GM10248 (cell line): ENCODE data around the gene KCNT2.
"Not testable (repeated sequence)": the region's sequence is repeated elsewhere in the genome, so short reads cannot be mapped to it uniquely, and the experiment has no call there.

ENCODE experiments used
- CTCF ChIA-PET: fragments of 300-600 bp; sonication (Branson Sonifier 250); formaldehyde crosslinking; extraction: SDS; loops from one replicate; lab custom pipeline; 2021; ENCODE audit warnings: antibody characterized with exemption; lab: Yijun Ruan, JAX
- POLR2A ChIA-PET: fragments of 350-650 bp; sonication (Branson Sonifier 250); formaldehyde crosslinking; extraction: SDS; loops from one replicate; lab custom pipeline; 2020; ENCODE audit warnings: antibody characterized with exemption; lab: Yijun Ruan, JAX
- DNase-seq: peaks from one replicate; pipeline ENCODE4 v3.0.0; 2012; ENCODE audit errors: extremely low spot score
- TF ChIP-seq, protein P1 (sequence below): IDR thresholded peaks from 2 replicates; pipeline ENCODE4 v1.5.1; 2012; ENCODE audit warnings: mild to moderate bottlenecking, low read depth; ENCODE audit errors: extremely low read depth, missing control alignments, control extremely low read depth

Gene KCNT2

DNA sequence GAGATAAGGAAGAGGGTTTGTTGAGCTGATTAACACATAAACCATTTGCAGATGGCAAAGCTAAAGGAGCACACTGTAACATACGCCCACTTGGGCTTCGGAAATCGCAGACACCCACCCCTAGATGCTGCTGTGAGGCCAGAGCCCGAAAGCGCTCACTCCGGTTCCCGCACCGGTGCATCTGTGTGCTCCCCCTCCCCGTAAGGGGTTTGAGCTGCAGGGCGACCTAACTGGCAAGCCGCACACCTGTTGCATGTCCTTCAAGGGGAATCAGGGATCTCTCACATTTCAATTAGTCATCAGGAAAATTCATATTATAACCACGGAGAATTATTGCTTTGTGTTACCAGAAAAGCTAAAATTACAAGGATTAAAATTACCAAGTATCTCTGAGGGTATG, 42.2 kb upstream of the KCNT2 start:
- DNase-seq, result no peak
- ChIA-PET CTCF (no interaction called here), POLR2A (no interaction called here)
- TF ChIP-seq, protein P1, sequence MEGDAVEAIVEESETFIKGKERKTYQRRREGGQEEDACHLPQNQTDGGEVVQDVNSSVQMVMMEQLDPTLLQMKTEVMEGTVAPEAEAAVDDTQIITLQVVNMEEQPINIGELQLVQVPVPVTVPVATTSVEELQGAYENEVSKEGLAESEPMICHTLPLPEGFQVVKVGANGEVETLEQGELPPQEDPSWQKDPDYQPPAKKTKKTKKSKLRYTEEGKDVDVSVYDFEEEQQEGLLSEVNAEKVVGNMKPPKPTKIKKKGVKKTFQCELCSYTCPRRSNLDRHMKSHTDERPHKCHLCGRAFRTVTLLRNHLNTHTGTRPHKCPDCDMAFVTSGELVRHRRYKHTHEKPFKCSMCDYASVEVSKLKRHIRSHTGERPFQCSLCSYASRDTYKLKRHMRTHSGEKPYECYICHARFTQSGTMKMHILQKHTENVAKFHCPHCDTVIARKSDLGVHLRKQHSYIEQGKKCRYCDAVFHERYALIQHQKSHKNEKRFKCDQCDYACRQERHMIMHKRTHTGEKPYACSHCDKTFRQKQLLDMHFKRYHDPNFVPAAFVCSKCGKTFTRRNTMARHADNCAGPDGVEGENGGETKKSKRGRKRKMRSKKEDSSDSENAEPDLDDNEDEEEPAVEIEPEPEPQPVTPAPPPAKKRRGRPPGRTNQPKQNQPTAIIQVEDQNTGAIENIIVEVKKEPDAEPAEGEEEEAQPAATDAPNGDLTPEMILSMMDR, result no peak

DNA sequence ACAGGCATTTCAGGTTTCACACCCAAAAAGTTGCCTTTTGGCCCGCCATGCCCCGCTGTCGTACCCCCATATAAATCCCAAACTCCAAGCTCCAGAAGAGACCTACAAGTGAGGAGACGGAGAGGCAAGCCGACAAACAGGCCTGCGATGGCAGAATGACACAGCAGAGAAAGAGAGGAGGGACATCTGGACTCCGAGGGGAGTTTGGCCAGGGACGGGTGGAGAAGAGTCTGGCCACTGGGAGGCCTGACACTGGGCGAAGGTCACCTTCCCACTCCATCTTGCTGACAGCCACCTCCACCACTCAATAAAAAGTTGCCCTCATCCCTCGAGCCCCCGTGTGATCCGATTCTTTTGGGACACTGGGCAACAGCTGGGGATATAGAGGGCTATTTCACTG, 41.8 kb upstream of the KCNT2 start:
- POLR2A ChIA-PET, result no interaction called here
- no peak for DNase-seq
- TF ChIP-seq, protein P1, result no peak
- CTCF ChIA-PET, result no interaction called here

DNA sequence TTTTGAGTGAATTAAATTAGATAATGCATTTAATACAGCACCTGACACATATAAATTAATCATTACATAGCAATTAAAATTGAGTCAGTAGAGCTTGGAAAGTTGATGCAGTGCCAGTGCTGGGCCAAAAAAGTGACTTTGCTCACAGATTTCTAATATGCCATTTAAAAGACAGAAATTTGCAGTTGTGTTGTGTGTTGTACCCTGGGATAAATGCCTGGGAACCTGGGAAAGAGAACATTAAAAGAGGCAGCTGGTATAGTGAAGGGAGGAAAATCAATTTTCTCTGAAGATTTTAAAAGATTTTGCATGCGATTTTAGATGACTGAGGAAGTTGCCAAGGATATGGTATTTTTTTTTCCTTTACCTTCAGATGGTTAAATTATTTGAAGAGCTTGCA, 32.7 kb upstream of the KCNT2 start:
- ChIA-PET POLR2A (no interaction called here), CTCF (interaction anchor here (1.4 kb wide), 1 partner anchor 20 kb away, joined by 5 read pairs; no protein-coding TSS in a partner anchor)
- TF ChIP-seq, protein P1, result no peak
- no peak for DNase-seq

DNA sequence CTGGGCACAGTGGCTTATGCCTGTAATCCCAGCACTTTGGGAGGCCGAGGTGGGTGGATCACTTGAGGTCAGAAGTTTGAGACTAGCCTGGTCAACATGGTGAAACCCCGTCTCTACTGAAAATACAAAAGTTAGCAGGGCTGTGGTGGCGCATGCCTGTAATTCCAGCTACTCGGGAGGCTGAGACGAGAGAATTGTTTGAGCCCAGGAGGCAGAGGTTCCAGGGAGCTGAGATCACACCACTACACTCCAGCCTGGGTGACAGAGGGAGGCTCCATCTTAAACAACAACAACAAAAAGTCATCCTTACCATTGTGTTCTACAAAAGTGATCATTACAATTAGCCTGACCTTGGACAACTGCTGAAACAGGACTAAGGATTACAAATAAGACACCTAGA, 31.1 kb upstream of the KCNT2 start:
- CTCF ChIA-PET, result not testable (repeated sequence)

DNA sequence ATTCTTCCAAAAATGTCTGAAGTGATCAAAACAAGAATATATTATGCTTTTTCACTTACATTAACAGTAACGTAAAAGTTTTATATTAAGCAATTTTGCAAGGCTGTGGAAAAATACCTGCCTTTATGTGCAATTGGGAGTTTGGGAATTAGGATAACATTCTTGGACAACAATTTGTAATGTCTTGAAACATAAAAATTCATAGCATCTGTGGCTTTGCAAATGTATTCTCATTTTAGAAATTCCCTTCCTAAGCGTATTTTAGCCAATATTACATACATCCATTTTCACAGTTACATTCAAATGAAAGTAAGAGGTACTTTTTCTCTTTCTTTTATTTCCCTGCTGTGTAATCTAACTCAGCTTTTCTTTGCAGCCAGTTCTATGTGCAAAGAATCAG, 30.2 kb upstream of the KCNT2 start:
- CTCF ChIA-PET, result interaction anchor here (1.6 kb wide), 1 partner anchor 11 kb away, joined by 4 read pairs; no protein-coding TSS in a partner anchor
- DNase-seq, result no peak
- TF ChIP-seq, protein P1, result no peak
- POLR2A ChIA-PET, result no interaction called here

More for the DNA sequence above, 31.1 kb upstream of the KCNT2 start:
- DNase-seq, POLR2A ChIA-PET: not testable (repeated sequence)

DNA sequence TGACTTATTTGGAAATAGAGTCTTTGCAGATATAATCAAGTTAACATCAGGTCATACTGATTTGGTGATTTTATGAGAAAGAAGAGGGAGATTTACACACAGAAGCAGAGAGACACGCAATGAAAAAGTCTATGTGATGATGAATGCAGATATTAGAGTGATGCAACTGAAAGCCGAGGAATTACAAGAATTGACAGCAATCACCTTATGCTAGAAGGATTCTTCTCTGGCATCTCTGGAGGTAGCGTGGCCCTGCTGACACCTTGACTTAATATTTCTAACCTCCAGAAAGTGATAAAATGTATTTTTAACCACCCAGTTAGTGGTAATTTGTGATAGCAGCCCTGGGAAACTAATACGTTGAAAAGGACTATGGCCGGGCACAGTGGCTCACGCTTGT, 29.4 kb upstream of the KCNT2 start:
- TF ChIP-seq, protein P1, result no peak
- ChIA-PET POLR2A (no interaction called here), CTCF (interaction anchor here (1.6 kb wide), 1 partner anchor 10 kb away, joined by 4 read pairs; no protein-coding TSS in a partner anchor)
- no peak for DNase-seq

DNA sequence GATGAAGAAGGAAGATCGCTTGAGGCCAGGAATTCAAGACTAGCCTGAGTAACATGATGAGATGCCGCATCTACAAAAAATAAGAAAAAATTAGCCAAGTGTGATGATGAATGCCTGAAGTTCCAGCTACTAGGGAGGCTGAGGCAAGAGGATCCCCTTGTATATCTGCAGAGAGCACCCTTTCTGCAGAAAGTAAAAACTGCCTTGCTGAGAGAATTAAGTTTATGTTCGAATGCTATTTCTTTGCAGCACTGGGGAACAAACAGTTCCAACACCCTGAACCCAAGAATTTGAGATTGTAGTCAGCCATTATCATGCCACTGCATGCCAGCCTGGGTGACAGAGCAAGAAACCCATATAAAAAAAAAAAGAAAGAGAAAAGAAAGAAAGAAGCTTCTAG, 20.6 kb upstream of the KCNT2 start:
- ChIA-PET POLR2A (no interaction called here), CTCF (interaction anchor here (1.3 kb wide), 1 partner anchor 12 kb away, joined by 4 read pairs; no protein-coding TSS in a partner anchor)
- TF ChIP-seq, protein P1, result no peak
- DNase-seq, result no peak
